ENCODE results near the gene GRIP2.

The GRIP2 gene

GRCh38 chr3:14513566-14514322 lies 26.4 kb downstream of the GRIP2 start:
- TF ChIP-seq EZH2phosphoT487 (conservative IDR thresholded peaks at IDR 0.05; ENCODE audit: low read length) (no peak), CTCF (IDR thresholded peaks at IDR 0.05; ENCODE audit: insufficient read depth, low read length, poor library complexity, severe bottlenecking) (no peak)
- Histone ChIP-seq H3K9me3 (ENCODE audit: insufficient read depth, low read length) (no peaks in the 10 kb centered on the region), H3K36me3 (ENCODE audit: low read length) (no peaks in the 10 kb centered on the region), H3K27ac (ENCODE audit: low read depth, low read length) (no peak overlapping the region), H3K9ac (ENCODE audit: low read length) (no peak overlapping the region), H2AFZ (ENCODE audit: low read depth, low read length, severe bottlenecking) (no peak overlapping the region), H3K4me3 (ENCODE audit: insufficient read depth, low read length, poor library complexity, severe bottlenecking) (no peak overlapping the region), H3K79me2 (ENCODE audit: insufficient read depth, low read length) (no peaks in the 10 kb centered on the region), H3K9me2 (replicated peaks; ENCODE audit: insufficient read depth, low read length) (no peaks in the 10 kb centered on the region), H4K20me1 (ENCODE audit: low read depth, low read length) (no peaks in the 10 kb centered on the region), H3K4me2 (ENCODE audit: low read depth, low read length, poor library complexity, severe bottlenecking) (no peak overlapping the region), H3F3A (ENCODE audit: insufficient read depth) (no peaks in the 10 kb centered on the region), H3K27me3 (ENCODE audit: low read length) (no peaks in the 10 kb centered on the region)

DNA sequence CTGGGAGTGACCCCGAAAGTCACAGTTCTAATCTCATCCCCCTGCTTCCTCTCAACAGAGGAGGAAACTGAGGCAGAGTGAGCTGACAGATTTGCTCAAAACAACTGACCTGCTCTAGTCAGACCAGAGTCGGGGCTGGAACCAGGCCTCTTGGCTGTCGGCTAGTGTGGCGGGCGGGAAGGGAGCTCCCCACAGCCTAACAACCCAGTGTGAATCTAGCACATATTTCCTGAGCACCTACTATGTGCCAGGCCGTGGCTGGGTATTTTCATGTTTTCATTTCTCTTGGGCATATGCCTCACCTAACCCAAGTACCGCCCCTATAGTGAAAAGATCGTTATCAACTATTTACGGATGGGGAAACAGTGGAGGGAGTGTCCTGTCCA lies 27.2 kb downstream of the GRIP2 start:
- H3K4me3 ChIP-seq (ENCODE audit: insufficient read depth, low read length, poor library complexity, severe bottlenecking): no peak overlapping the region
- H3F3A ChIP-seq (ENCODE audit: insufficient read depth): no peaks in the 10 kb centered on the region
- TF ChIP-seq EZH2phosphoT487 (conservative IDR thresholded peaks at IDR 0.05; ENCODE audit: low read length) (no peak), CTCF (IDR thresholded peaks at IDR 0.05; ENCODE audit: insufficient read depth, low read length, poor library complexity, severe bottlenecking) (no peak)
- H2AFZ ChIP-seq (ENCODE audit: low read depth, low read length, severe bottlenecking): no peak overlapping the region
- no peak overlapping the region for H3K27ac ChIP-seq (ENCODE audit: low read depth, low read length)
- H3K79me2 ChIP-seq (ENCODE audit: insufficient read depth, low read length): no peaks in the 10 kb centered on the region
- no peaks in the 10 kb centered on the region for H3K9me2 ChIP-seq (replicated peaks; ENCODE audit: insufficient read depth, low read length)
- no peaks in the 10 kb centered on the region for H3K9me3 ChIP-seq (ENCODE audit: insufficient read depth, low read length)
- no peak overlapping the region for H3K4me2 ChIP-seq (ENCODE audit: low read depth, low read length, poor library complexity, severe bottlenecking)
- no peaks in the 10 kb centered on the region for H4K20me1 ChIP-seq (ENCODE audit: low read depth, low read length)
- no peaks in the 10 kb centered on the region for H3K27me3 ChIP-seq (ENCODE audit: low read length)
- H3K36me3 ChIP-seq (ENCODE audit: low read length): no peaks in the 10 kb centered on the region
- H3K9ac ChIP-seq (ENCODE audit: low read length): no peak overlapping the region

DNA sequence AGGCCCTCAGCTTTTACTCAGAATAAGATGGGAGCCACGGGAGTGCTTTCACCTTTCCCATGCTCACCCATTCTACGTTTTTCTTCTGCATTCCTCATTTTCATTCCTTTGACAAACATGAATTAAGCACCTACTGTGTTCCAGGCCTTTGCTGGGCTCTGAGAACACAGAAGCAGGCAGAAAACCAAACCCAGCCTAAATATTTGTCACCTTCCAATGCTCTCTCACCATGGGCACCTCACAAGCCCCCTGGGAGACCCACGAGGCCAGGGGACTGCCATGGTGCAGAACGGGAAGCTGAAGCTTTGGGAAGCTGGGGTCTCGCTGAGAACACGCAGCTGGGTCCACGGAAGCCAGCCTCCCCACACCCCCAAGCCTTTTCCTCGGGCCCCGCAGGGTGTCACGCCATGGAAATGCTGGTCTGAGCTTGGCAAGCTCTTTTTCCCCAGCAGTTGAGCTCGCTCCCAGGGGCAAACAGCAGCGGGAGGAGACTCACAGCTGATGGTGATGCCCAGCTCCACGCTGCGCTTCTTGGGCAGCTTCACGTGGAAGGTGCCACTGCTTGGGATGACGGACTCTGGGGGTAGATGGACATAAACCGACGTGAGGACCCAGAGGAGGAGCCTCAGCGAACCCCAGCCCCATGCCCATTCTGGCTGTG lies 27.7 kb downstream of the GRIP2 start:
- Histone ChIP-seq H3K9ac (ENCODE audit: low read length) (no peak overlapping the region), H4K20me1 (ENCODE audit: low read depth, low read length) (no peaks in the 10 kb centered on the region), H3F3A (ENCODE audit: insufficient read depth) (no peaks in the 10 kb centered on the region), H3K4me3 (ENCODE audit: insufficient read depth, low read length, poor library complexity, severe bottlenecking) (no peak overlapping the region), H3K9me3 (ENCODE audit: insufficient read depth, low read length) (no peaks in the 10 kb centered on the region), H3K27me3 (ENCODE audit: low read length) (no peaks in the 10 kb centered on the region), H3K79me2 (ENCODE audit: insufficient read depth, low read length) (no peaks in the 10 kb centered on the region), H3K27ac (ENCODE audit: low read depth, low read length) (no peak overlapping the region), H3K9me2 (replicated peaks; ENCODE audit: insufficient read depth, low read length) (no peaks in the 10 kb centered on the region), H2AFZ (ENCODE audit: low read depth, low read length, severe bottlenecking) (no peak overlapping the region), H3K4me2 (ENCODE audit: low read depth, low read length, poor library complexity, severe bottlenecking) (no peak overlapping the region), H3K36me3 (ENCODE audit: low read length) (no peaks in the 10 kb centered on the region)
- no peak for TF ChIP-seq CTCF (IDR thresholded peaks at IDR 0.05; ENCODE audit: insufficient read depth, low read length, poor library complexity, severe bottlenecking)
- TF ChIP-seq EZH2phosphoT487 (conservative IDR thresholded peaks at IDR 0.05; ENCODE audit: low read length): no peak

Measured in SU-DHL-6 (cell line).